DND-41 (cell line): Measurements from ENCODE around the gene FIGNL2.

Experiments used
- CTCF ChIP-seq: IDR thresholded peaks from 2 replicates; pipeline ENCODE4 v1.5.1; 2012; ENCODE audit warnings: borderline replicate concordance, low read length, moderate library complexity, mild to moderate bottlenecking; ENCODE audit not compliant: poor library complexity, severe bottlenecking; ENCODE audit errors: extremely low read depth
- EZH2 ChIP-seq: IDR thresholded peaks from 3 replicates; pipeline ENCODE4 v1.6.1; 2012; ENCODE audit warnings: borderline replicate concordance, low read depth, mild to moderate bottlenecking, moderate library complexity, low read length, inconsistent platforms; ENCODE audit not compliant: severe bottlenecking

GRCh38 chr12:51785906-51786305 is 62.6 kb downstream of the FIGNL2 start:
- TF ChIP-seq EZH2: no peak
- no peak for TF ChIP-seq CTCF
